Erythroblast (primary cell): Measurements from ENCODE around the gene HNF4A.

ENCODE experiments used
- GATA1 ChIP-seq: IDR thresholded peaks from 2 replicates; pipeline ENCODE4 v1.6.1; 2011; ENCODE audit warnings: low read depth, mild to moderate bottlenecking, control low read depth, low read length, moderate library complexity
- POLR2A ChIP-seq: IDR thresholded peaks from 2 replicates; pipeline ENCODE4 v1.6.1; 2011; ENCODE audit warnings: mild to moderate bottlenecking, low read length

DNA sequence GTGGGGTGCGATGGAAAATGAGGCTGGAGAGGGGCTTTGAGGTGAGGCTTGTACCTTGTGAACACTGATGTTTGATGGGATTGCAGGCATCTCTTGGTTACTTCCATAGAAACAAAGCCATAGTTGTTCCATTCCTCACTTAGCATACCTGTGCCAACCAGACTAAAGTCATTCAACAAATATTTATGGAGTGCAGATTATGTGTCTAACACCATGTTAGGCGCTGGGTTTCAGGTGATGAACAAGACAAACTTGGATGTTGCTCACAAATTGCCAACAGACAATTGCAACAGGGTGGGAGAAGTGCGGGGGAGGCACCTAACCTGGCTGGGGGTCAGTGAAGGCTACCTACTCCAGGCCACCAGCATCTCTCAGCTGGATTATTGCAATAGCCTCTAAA is 121.7 kb downstream of the HNF4A start:
- no peak for TF ChIP-seq POLR2A
- TF ChIP-seq GATA1 = no peak
